HEK293 (cell line): ENCODE results near the gene SLC66A2.

Experiments
- CTCF ChIP-seq: fragments of 450-650 bp; formaldehyde crosslinking; IDR thresholded peaks from 2 replicates; pipeline ENCODE4 v1.5.1; 2016; ENCODE audit warnings: missing biosample characterization, missing genetic modification characterization
- PATZ1 ChIP-seq: fragments of 450-650 bp; formaldehyde crosslinking; IDR thresholded peaks from 2 replicates; pipeline ENCODE4 v1.5.1; 2016; ENCODE audit warnings: missing biosample characterization, missing genetic modification characterization
- TCF7L2 ChIP-seq: IDR thresholded peaks from 2 replicates; pipeline ENCODE4 v1.6.1; 2011; ENCODE audit warnings: low read depth, mild to moderate bottlenecking, inconsistent platforms, low read length, moderate library complexity, borderline replicate concordance
- ZNF140 ChIP-seq: fragments of 450-650 bp; formaldehyde crosslinking; IDR thresholded peaks from 2 replicates; pipeline ENCODE4 v1.5.1; 2016; ENCODE audit warnings: missing biosample characterization, missing genetic modification characterization
- ZNF146 ChIP-seq: fragments of 450-650 bp; formaldehyde crosslinking; IDR thresholded peaks from 2 replicates; pipeline ENCODE4 v1.5.1; 2016; ENCODE audit warnings: missing biosample characterization, missing genetic modification characterization
- ZNF23 ChIP-seq: fragments of 450-650 bp; formaldehyde crosslinking; IDR thresholded peaks from 2 replicates; pipeline ENCODE4 v1.5.1; 2016; ENCODE audit warnings: missing biosample characterization, missing genetic modification characterization, borderline replicate concordance
- ZNF274 ChIP-seq, 2 experiments: fragments of 200-500 bp in 1 of 2; fragments of 450-650 bp in 1 of 2; sonication (Bioruptor generic) in 1 of 2; formaldehyde crosslinking in 1 of 2; IDR thresholded peaks; 2 replicates each; pipeline versions ENCODE4 v1.5.1 to v1.6.1; 2014 to 2016; ENCODE audit warnings: borderline replicate concordance in 1 of 2, inconsistent platforms in 1 of 2, low read length in 1 of 2, missing biosample characterization in 1 of 2, missing genetic modification characterization in 1 of 2
- ZNF324 ChIP-seq: fragments of 450-650 bp; formaldehyde crosslinking; IDR thresholded peaks from 2 replicates; pipeline ENCODE4 v1.5.1; 2016; ENCODE audit warnings: missing biosample characterization, missing genetic modification characterization
- ZNF423 ChIP-seq: fragments of 450-650 bp; formaldehyde crosslinking; IDR thresholded peaks from 2 replicates; pipeline ENCODE4 v1.5.1; 2016; ENCODE audit warnings: missing biosample characterization, missing genetic modification characterization
- ZNF776 ChIP-seq: fragments of 450-650 bp; formaldehyde crosslinking; IDR thresholded peaks from 2 replicates; pipeline ENCODE4 v1.5.0; 2017; ENCODE audit warnings: missing biosample characterization, missing genetic modification characterization, borderline replicate concordance
- ZNF777 ChIP-seq: fragments of 450-650 bp; formaldehyde crosslinking; IDR thresholded peaks from 2 replicates; pipeline ENCODE4 v1.5.1; 2017; ENCODE audit warnings: missing biosample characterization, missing genetic modification characterization, borderline replicate concordance
- TF ChIP-seq, protein P1 (sequence below): fragments of 450-650 bp; formaldehyde crosslinking; IDR thresholded peaks from 2 replicates; pipeline ENCODE4 v1.5.1; 2016; ENCODE audit warnings: missing biosample characterization, missing genetic modification characterization, low read depth

GRCh38 chr18:79983793-79984192 lies 32.3 kb upstream of the SLC66A2 start:
- no peak for TF ChIP-seq ZNF140 (tag by site-specific recombination)
- no peak for TF ChIP-seq ZNF23
- TF ChIP-seq CTCF = no peak
- TF ChIP-seq ZNF777 (tag by site-specific recombination) = no peak
- TF ChIP-seq ZNF146 = no peak
- TF ChIP-seq ZNF324 (tag by site-specific recombination) = no peak
- TF ChIP-seq, protein P1, sequence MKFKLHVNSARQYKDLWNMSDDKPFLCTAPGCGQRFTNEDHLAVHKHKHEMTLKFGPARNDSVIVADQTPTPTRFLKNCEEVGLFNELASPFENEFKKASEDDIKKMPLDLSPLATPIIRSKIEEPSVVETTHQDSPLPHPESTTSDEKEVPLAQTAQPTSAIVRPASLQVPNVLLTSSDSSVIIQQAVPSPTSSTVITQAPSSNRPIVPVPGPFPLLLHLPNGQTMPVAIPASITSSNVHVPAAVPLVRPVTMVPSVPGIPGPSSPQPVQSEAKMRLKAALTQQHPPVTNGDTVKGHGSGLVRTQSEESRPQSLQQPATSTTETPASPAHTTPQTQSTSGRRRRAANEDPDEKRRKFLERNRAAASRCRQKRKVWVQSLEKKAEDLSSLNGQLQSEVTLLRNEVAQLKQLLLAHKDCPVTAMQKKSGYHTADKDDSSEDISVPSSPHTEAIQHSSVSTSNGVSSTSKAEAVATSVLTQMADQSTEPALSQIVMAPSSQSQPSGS (tag by site-specific recombination) = no peak
- TF ChIP-seq PATZ1 (tag by site-specific recombination) = no peak
- TF ChIP-seq TCF7L2 = no peak
- no peak for TF ChIP-seq ZNF274 (IDR thresholded peaks at IDR 0.05; ENCODE audit: low read length)
- no peak for TF ChIP-seq ZNF274 (tag by site-specific recombination; IDR thresholded peaks at IDR 0.05; ENCODE audit: borderline replicate concordance)
- no peak for TF ChIP-seq ZNF776 (tag by site-specific recombination)
- no peak for TF ChIP-seq ZNF423 (tag by site-specific recombination)
